ENCODE data around the gene CGN.

The CGN gene

DNA sequence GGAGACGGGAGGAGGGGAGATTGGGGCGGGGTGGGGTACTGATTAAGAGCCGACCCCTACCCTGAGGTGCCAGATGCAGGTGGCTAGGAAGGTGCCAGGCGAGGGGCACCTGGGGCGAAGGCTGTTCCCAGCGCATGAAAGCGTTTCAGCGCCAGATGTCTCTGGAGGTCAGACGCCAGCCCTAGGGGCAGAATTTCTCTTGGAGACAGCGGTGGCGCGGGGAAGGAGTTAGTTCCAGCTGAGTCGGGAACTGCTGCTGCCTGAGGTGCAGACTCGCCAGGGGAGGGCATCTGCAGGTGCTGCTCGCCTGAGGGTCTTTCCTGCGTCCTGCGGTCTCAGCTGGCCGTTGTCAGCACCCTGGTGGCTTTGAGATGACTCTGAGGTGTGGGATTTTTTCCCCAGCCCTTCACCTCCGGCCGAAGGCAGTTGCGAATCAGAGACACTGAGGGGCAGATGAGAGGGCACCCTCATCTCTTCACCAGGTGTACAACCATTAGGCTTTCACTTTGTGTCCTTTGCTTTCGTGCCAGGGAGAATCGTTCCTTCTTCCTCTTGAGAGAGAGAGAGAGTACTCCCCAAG, 539 bp downstream of the CGN start:
- no peak for TF ChIP-seq EZH2 (IDR thresholded peaks at IDR 0.05; ENCODE audit: borderline replicate concordance, low read length)
- TF ChIP-seq, protein P1, sequence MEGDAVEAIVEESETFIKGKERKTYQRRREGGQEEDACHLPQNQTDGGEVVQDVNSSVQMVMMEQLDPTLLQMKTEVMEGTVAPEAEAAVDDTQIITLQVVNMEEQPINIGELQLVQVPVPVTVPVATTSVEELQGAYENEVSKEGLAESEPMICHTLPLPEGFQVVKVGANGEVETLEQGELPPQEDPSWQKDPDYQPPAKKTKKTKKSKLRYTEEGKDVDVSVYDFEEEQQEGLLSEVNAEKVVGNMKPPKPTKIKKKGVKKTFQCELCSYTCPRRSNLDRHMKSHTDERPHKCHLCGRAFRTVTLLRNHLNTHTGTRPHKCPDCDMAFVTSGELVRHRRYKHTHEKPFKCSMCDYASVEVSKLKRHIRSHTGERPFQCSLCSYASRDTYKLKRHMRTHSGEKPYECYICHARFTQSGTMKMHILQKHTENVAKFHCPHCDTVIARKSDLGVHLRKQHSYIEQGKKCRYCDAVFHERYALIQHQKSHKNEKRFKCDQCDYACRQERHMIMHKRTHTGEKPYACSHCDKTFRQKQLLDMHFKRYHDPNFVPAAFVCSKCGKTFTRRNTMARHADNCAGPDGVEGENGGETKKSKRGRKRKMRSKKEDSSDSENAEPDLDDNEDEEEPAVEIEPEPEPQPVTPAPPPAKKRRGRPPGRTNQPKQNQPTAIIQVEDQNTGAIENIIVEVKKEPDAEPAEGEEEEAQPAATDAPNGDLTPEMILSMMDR (IDR thresholded peaks at IDR 0.05; ENCODE audit: low read length) = peak; percentile 10; the same call in 1 of the 2 replicates

DNA sequence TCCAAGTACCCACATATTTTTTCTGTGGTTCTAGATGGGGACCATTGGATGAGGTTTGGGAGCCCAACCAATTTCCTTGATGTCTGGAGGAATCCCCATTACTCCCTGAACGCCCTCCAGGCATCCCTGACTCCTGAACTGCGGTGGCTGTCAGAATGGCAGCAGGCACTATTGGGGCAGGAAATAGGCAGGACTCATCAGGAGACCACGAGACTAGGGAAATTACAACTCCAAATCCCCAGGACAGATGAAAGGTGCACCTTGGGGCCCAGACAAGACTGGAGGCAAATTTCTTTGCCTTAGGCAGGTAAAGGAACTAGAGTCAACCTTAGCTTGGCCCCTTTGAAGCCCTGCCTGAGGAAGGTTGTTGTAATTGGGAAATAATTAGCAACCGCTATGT, 1.1 kb downstream of the CGN start:
- no peaks in the 10 kb centered on the region for H3K9me2 ChIP-seq (ENCODE audit: low read depth, low read length)
- no peaks in the 10 kb centered on the region for H3K9me3 ChIP-seq (ENCODE audit: low read length)
- H3K9ac ChIP-seq (ENCODE audit: low read length) = no peak overlapping the region
- H3K4me3 ChIP-seq (ENCODE audit: low read depth, low read length, poor library complexity, severe bottlenecking) = peak overlapping the region; percentile 64
- H4K20me1 ChIP-seq (ENCODE audit: insufficient read depth, low read length) = no peaks in the 10 kb centered on the region
- TF ChIP-seq, protein P1 (IDR thresholded peaks at IDR 0.05; ENCODE audit: low read length) = no peak
- no peak for TF ChIP-seq EZH2 (IDR thresholded peaks at IDR 0.05; ENCODE audit: borderline replicate concordance, low read length)
- H2AFZ ChIP-seq (ENCODE audit: low read length) = no peak overlapping the region
- no peaks in the 10 kb centered on the region for H3F3A ChIP-seq (ENCODE audit: insufficient read depth, low read length)
- H3K27me3 ChIP-seq (ENCODE audit: insufficient read depth, low read length) = no peaks in the 10 kb centered on the region
- H3K79me2 ChIP-seq (ENCODE audit: insufficient read depth, low read length) = no peaks in the 10 kb centered on the region
- H3K36me3 ChIP-seq (ENCODE audit: insufficient read depth, low read length) = no peaks in the 10 kb centered on the region
- peaks cover 21% of the 10 kb centered on the region for H3K4me1 ChIP-seq (ENCODE audit: insufficient read depth, low read length, severe bottlenecking)
- no peak overlapping the region for H3K27ac ChIP-seq (ENCODE audit: low read depth, low read length, poor library complexity, severe bottlenecking)
- peak overlapping the region; percentile 72 for H3K4me2 ChIP-seq (ENCODE audit: low read length)

More for the DNA sequence above, 539 bp downstream of the CGN start:
- H3K27ac ChIP-seq (ENCODE audit: low read depth, low read length, poor library complexity, severe bottlenecking) = no peak overlapping the region
- H3K4me3 ChIP-seq (ENCODE audit: low read depth, low read length, poor library complexity, severe bottlenecking) = peak overlapping the region; percentile 64
- H3K27me3 ChIP-seq (ENCODE audit: insufficient read depth, low read length) = no peaks in the 10 kb centered on the region
- H4K20me1 ChIP-seq (ENCODE audit: insufficient read depth, low read length) = no peaks in the 10 kb centered on the region
- peak overlapping the region; percentile 50 for H3K9ac ChIP-seq (ENCODE audit: low read length)
- H3K4me2 ChIP-seq (ENCODE audit: low read length) = peak overlapping the region; percentile 72
- no peaks in the 10 kb centered on the region for H3K9me2 ChIP-seq (ENCODE audit: low read depth, low read length)
- H3K9me3 ChIP-seq (ENCODE audit: low read length) = no peaks in the 10 kb centered on the region
- no peaks in the 10 kb centered on the region for H3K79me2 ChIP-seq (ENCODE audit: insufficient read depth, low read length)
- H2AFZ ChIP-seq (ENCODE audit: low read length) = no peak overlapping the region
- no peaks in the 10 kb centered on the region for H3K36me3 ChIP-seq (ENCODE audit: insufficient read depth, low read length)
- peaks cover 21% of the 10 kb centered on the region for H3K4me1 ChIP-seq (ENCODE audit: insufficient read depth, low read length, severe bottlenecking)
- H3F3A ChIP-seq (ENCODE audit: insufficient read depth, low read length) = no peaks in the 10 kb centered on the region

- H3K9me2 ChIP-seq (ENCODE audit: low read depth, low read length) = no peaks in the 10 kb centered on the region
- H3K27ac ChIP-seq (ENCODE audit: low read depth, low read length, poor library complexity, severe bottlenecking) = no peak overlapping the region
- peaks cover 21% of the 10 kb centered on the region for H3K4me1 ChIP-seq (ENCODE audit: insufficient read depth, low read length, severe bottlenecking)
- no peaks in the 10 kb centered on the region for H3K27me3 ChIP-seq (ENCODE audit: insufficient read depth, low read length)
- H3K79me2 ChIP-seq (ENCODE audit: insufficient read depth, low read length) = no peaks in the 10 kb centered on the region
- no peaks in the 10 kb centered on the region for H3F3A ChIP-seq (ENCODE audit: insufficient read depth, low read length)
- no peak overlapping the region for H3K4me2 ChIP-seq (ENCODE audit: low read length)
- no peaks in the 10 kb centered on the region for H3K9me3 ChIP-seq (ENCODE audit: low read length)
- H3K36me3 ChIP-seq (ENCODE audit: insufficient read depth, low read length) = no peaks in the 10 kb centered on the region
- no peak overlapping the region for H2AFZ ChIP-seq (ENCODE audit: low read length)
- no peaks in the 10 kb centered on the region for H4K20me1 ChIP-seq (ENCODE audit: insufficient read depth, low read length)
- no peak for TF ChIP-seq EZH2 (IDR thresholded peaks at IDR 0.05; ENCODE audit: borderline replicate concordance, low read length)
- TF ChIP-seq, protein P1 (IDR thresholded peaks at IDR 0.05; ENCODE audit: low read length) = no peak
- no peak overlapping the region for H3K4me3 ChIP-seq (ENCODE audit: low read depth, low read length, poor library complexity, severe bottlenecking)
- H3K9ac ChIP-seq (ENCODE audit: low read length) = no peak overlapping the region
These were observed 1.8 kb downstream of the CGN start for GRCh38 chr1:151512801-151513625.
